Stomach (tissue), 4 donors: ENCODE measurements around the gene CMYA5.

Experiments
- POLR2AphosphoS5 ChIP-seq, 3 donors: sonication (generic); formaldehyde crosslinking; IDR thresholded peaks; one replicate each; pipeline ENCODE4 v1.6.1; 2016; ENCODE audit warnings: antibody characterized with exemption in 3 of 3
- TF ChIP-seq, protein P1 (sequence below), 7 experiments: fragments of 450-650 bp in 4 of 7; fragments of 200-600 bp in 3 of 7; sonication (generic) in 3 of 7; IDR thresholded peaks; one replicate each; pipeline ENCODE4 v1.5.1; 2016 to 2019; ENCODE audit warnings: antibody characterized with exemption in 7 of 7, control low read depth in 2 of 7, mild to moderate bottlenecking in 1 of 7

DNA sequence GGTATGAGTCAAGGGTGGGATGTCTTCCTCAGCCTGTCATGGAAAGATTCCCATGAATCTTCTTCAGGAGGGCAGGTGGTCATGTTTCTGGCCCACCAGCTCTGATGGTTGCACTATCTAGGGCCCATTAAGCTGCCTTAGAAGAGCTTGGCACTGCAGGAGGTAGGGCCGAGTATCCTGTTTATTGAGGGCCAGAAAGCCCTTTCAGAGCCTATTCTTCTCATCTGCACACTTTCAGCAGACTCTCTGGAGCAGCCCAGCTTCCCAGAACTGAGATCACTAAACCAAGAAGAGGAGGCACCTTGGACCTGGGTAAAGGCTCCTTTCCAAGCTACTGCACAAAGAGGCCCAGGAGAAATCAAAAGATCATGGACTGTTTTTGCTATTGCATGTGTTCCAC is 154.9 kb downstream of the CMYA5 start:
- TF ChIP-seq, protein P1, sequence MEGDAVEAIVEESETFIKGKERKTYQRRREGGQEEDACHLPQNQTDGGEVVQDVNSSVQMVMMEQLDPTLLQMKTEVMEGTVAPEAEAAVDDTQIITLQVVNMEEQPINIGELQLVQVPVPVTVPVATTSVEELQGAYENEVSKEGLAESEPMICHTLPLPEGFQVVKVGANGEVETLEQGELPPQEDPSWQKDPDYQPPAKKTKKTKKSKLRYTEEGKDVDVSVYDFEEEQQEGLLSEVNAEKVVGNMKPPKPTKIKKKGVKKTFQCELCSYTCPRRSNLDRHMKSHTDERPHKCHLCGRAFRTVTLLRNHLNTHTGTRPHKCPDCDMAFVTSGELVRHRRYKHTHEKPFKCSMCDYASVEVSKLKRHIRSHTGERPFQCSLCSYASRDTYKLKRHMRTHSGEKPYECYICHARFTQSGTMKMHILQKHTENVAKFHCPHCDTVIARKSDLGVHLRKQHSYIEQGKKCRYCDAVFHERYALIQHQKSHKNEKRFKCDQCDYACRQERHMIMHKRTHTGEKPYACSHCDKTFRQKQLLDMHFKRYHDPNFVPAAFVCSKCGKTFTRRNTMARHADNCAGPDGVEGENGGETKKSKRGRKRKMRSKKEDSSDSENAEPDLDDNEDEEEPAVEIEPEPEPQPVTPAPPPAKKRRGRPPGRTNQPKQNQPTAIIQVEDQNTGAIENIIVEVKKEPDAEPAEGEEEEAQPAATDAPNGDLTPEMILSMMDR (IDR thresholded peaks at IDR 0.05): no peak
- TF ChIP-seq POLR2AphosphoS5 (IDR thresholded peaks at IDR 0.05): no peak
